H1 (cell line): ENCODE results near the gene CRYGN. TPM values are rescaled to one million over a fixed set of nuclear protein-coding genes. Genes with fewer than 3 reads are reported as not detected.

Experiments
- CTCF ChIA-PET: fragments of 300-600 bp; sonication (Branson Sonifier 250); formaldehyde crosslinking; loops from one replicate; lab custom pipeline; 2021; ENCODE audit not compliant: partially characterized antibody; lab: Charles Lee
- POLR2A ChIA-PET: fragments of 300-600 bp; sonication (Branson Sonifier 250); formaldehyde crosslinking; loops from one replicate; lab custom pipeline; 2021; ENCODE audit warnings: inconsistent platforms; ENCODE audit not compliant: partially characterized antibody; lab: Charles Lee
- DNase-seq, 2 experiments: peaks; one replicate each; pipeline versions ENCODE4 v3.0.0 to v3.0.0-alpha.2; 2010 to 2022; ENCODE audit warnings: low spot score in 2 of 2, low read depth in 1 of 2, mixed read lengths in 1 of 2
- FAIRE-seq: peaks from 2 replicates; lab custom pipeline; 2011; peaks lifted over from hg19 to GRCh38; lab: Jason Lieb, UNC
- H2AFZ ChIP-seq: 2 replicates; pipeline ENCODE4 v1.8.1; 2012; ENCODE audit warnings: low read length, inconsistent platforms
- H2AK5ac ChIP-seq: 2 replicates; pipeline ENCODE4 v1.6.1; 2013; ENCODE audit warnings: low read depth, low read length
- H2BK120ac ChIP-seq: replicated peaks from 2 replicates; pipeline ENCODE3; 2013; ENCODE audit warnings: low read depth, low read length, inconsistent platforms
- H2BK12ac ChIP-seq: 2 replicates; pipeline ENCODE4 v1.6.1; 2013; ENCODE audit warnings: low read depth, low read length
- H2BK15ac ChIP-seq: 2 replicates; pipeline ENCODE4 v1.6.1; 2013; ENCODE audit warnings: low read length
- H2BK20ac ChIP-seq: 2 replicates; pipeline ENCODE4 v1.6.1; 2013; ENCODE audit warnings: low read length
- H2BK5ac ChIP-seq: 2 replicates; pipeline ENCODE4 v1.6.1; 2013; ENCODE audit warnings: low read depth, low read length
- H3K14ac ChIP-seq: 2 replicates; pipeline ENCODE4 v1.6.1; 2013; ENCODE audit warnings: inconsistent platforms; ENCODE audit not compliant: insufficient read length
- H3K18ac ChIP-seq: 2 replicates; pipeline ENCODE4 v1.6.1; 2013; ENCODE audit warnings: low read length; ENCODE audit errors: extremely low read depth
- H3K23ac ChIP-seq: 2 replicates; pipeline ENCODE4 v1.6.1; 2013; ENCODE audit warnings: inconsistent platforms; ENCODE audit not compliant: insufficient read length
- H3K23me2 ChIP-seq: 2 replicates; pipeline ENCODE4 v1.6.1; 2013; ENCODE audit warnings: low read depth, low read length
- H3K27ac ChIP-seq: 2 replicates; pipeline ENCODE4 v1.6.1; 2011; ENCODE audit warnings: low read depth, low read length, inconsistent platforms
- H3K27me3 ChIP-seq, 4 experiments: replicated peaks in 1 of 4; 1 replicate in 1 of 4; 2 replicates in 3 of 4; pipeline versions ENCODE4 v1.6.1 to v1.8.1; 2011 to 2013; ENCODE audit warnings: low read length in 3 of 4, mild to moderate bottlenecking in 3 of 4, inconsistent platforms in 2 of 4, mixed read lengths in 2 of 4, moderate library complexity in 1 of 4; ENCODE audit not compliant: control insufficient read depth in 3 of 4, insufficient read depth in 3 of 4; ENCODE audit errors: extremely low read depth in 1 of 4
- H3K36me3 ChIP-seq, 4 experiments: 2 replicates each; pipeline versions ENCODE4 v1.6.1 to v1.8.1; 2011 to 2013; ENCODE audit warnings: mild to moderate bottlenecking in 4 of 4, low read length in 3 of 4, moderate library complexity in 2 of 4, control low read depth in 1 of 4, inconsistent platforms in 1 of 4; ENCODE audit not compliant: insufficient read depth in 4 of 4, control insufficient read depth in 2 of 4
- H3K4ac ChIP-seq: replicated peaks from 2 replicates; pipeline ENCODE3; 2013; ENCODE audit warnings: low read length, low read depth, mixed read lengths, inconsistent platforms; ENCODE audit not compliant: insufficient read length
- H3K4me1 ChIP-seq, 4 experiments: replicated peaks in 1 of 4; 1 replicate in 1 of 4; 2 replicates in 3 of 4; pipeline versions ENCODE4 v1.6.1 to v1.8.1; 2011 to 2013; ENCODE audit warnings: low read length in 3 of 4, inconsistent platforms in 2 of 4, mixed read lengths in 1 of 4; ENCODE audit not compliant: insufficient read depth in 4 of 4, control insufficient read depth in 3 of 4
- H3K4me2 ChIP-seq, 2 experiments: 2 replicates each; pipeline versions ENCODE4 v1.6.1 to v1.8.1; 2011 to 2013; ENCODE audit warnings: low read depth in 2 of 2, low read length in 2 of 2, control low read depth in 1 of 2, inconsistent platforms in 1 of 2, mild to moderate bottlenecking in 1 of 2; ENCODE audit not compliant: insufficient read depth in 1 of 2
- H3K4me3 ChIP-seq, 4 experiments: fragments of 200-600, 300-600 bp in 1 of 4; sonication (generic), shearing (Covaris generic), sonication (Bioruptor Twin) in 1 of 4; 2 replicates each; pipeline versions ENCODE4 v1.5.1 to v1.8.1; 2011 to 2016; ENCODE audit warnings: low read length in 4 of 4, low read depth in 3 of 4, control low read depth in 2 of 4, inconsistent platforms in 2 of 4, mild to moderate bottlenecking in 2 of 4, mixed read lengths in 1 of 4, moderate library complexity in 1 of 4; ENCODE audit not compliant: insufficient read depth in 2 of 4; ENCODE audit errors: extremely low read depth in 1 of 4
- H3K56ac ChIP-seq: replicated peaks from 2 replicates; pipeline ENCODE3; 2013; ENCODE audit warnings: low read depth, mild to moderate bottlenecking, mixed read lengths, low read length, inconsistent platforms; ENCODE audit not compliant: insufficient read length
- H3K79me1 ChIP-seq: 2 replicates; pipeline ENCODE4 v1.6.1; 2013; ENCODE audit warnings: low read depth, low read length, control low read depth
- H3K79me2 ChIP-seq, 2 experiments: 2 replicates each; pipeline versions ENCODE4 v1.6.1 to v1.8.1; 2012 to 2013; ENCODE audit warnings: low read length in 2 of 2, mild to moderate bottlenecking in 2 of 2, inconsistent platforms in 1 of 2; ENCODE audit not compliant: insufficient read depth in 2 of 2, control insufficient read depth in 1 of 2
- H3K9ac ChIP-seq, 4 experiments: replicated peaks in 1 of 4; 1 replicate in 1 of 4; 2 replicates in 3 of 4; pipeline versions ENCODE4 v1.6.1 to v1.8.1; 2011 to 2013; ENCODE audit warnings: low read depth in 3 of 4, low read length in 3 of 4, control low read depth in 2 of 4, mild to moderate bottlenecking in 2 of 4, moderate library complexity in 2 of 4, inconsistent platforms in 1 of 4; ENCODE audit errors: extremely low read depth in 1 of 4
- H3K9me3 ChIP-seq, 2 experiments: 2 replicates each; pipeline versions ENCODE4 v1.6.1 to v1.8.1; 2012 to 2013; ENCODE audit warnings: mild to moderate bottlenecking in 2 of 2, moderate library complexity in 2 of 2, control low read depth in 1 of 2, inconsistent platforms in 1 of 2, low read depth in 1 of 2, low read length in 1 of 2, mixed read lengths in 1 of 2; ENCODE audit not compliant: insufficient read depth in 2 of 2
- H4K20me1 ChIP-seq, 2 experiments: replicated peaks in 1 of 2; 2 replicates each; pipeline versions ENCODE3 to v1.8.1; 2011 to 2013; ENCODE audit warnings: inconsistent platforms in 2 of 2, low read length in 2 of 2, mild to moderate bottlenecking in 1 of 2; ENCODE audit not compliant: insufficient read depth in 2 of 2, control insufficient read depth in 1 of 2
- H4K5ac ChIP-seq: 2 replicates; pipeline ENCODE4 v1.6.1; 2013; ENCODE audit warnings: low read length, low read depth, mixed read lengths, inconsistent platforms; ENCODE audit not compliant: insufficient read length
- H4K8ac ChIP-seq: 2 replicates; pipeline ENCODE4 v1.8.0; 2013; ENCODE audit warnings: mild to moderate bottlenecking, moderate library complexity, low read length, inconsistent platforms; ENCODE audit not compliant: insufficient read depth; ENCODE audit errors: extremely low read depth
- H4K91ac ChIP-seq: replicated peaks from 2 replicates; pipeline ENCODE3; 2013; ENCODE audit warnings: low read length, mixed read lengths, inconsistent platforms; ENCODE audit not compliant: insufficient read length
- ASH2L ChIP-seq: fragments of 200-600, 300-600 bp; sonication (generic); IDR thresholded peaks from one replicate; pipeline ENCODE4 v1.7.1; 2017; ENCODE audit warnings: low read length
- BRCA1 ChIP-seq: IDR thresholded peaks from 2 replicates; pipeline ENCODE4 v1.6.1; 2012; ENCODE audit warnings: low read depth, low read length, improper control_type of control experiment
- CTCF ChIP-seq, 3 experiments: IDR thresholded peaks; 1 replicate in 2 of 3; 2 replicates in 1 of 3; pipeline versions ENCODE4 v1.5.1 to v1.6.1; 2011; ENCODE audit warnings: low read length in 3 of 3, mild to moderate bottlenecking in 3 of 3, inconsistent platforms in 2 of 3, low read depth in 1 of 3, moderate library complexity in 1 of 3; ENCODE audit not compliant: insufficient read depth in 1 of 3; ENCODE audit errors: control extremely low read depth in 1 of 3
- EGR1 ChIP-seq: IDR thresholded peaks from 2 replicates; pipeline ENCODE4 v1.6.1; 2011; ENCODE audit warnings: low read depth, low read length, borderline replicate concordance
- PHF8 ChIP-seq: fragments of 200-600 bp; sonication (generic); conservative IDR thresholded peaks from 2 replicates; pipeline ENCODE4 v1.7.1; 2012; ENCODE audit warnings: low read depth, mild to moderate bottlenecking, inconsistent platforms, low read length, moderate library complexity
- SAP30 ChIP-seq: fragments of 300-600 bp; sonication (generic); IDR thresholded peaks from 2 replicates; pipeline ENCODE4 v1.7.1; 2012; ENCODE audit warnings: low read length, moderate library complexity, mild to moderate bottlenecking, inconsistent platforms; ENCODE audit not compliant: insufficient read depth, insufficient replicate concordance
- WGBS, 2 experiments: shearing (Covaris generic) in 1 of 2; methylation state at CpG; one replicate each; pipeline versions ENCODE4 v1.1.6 to v1.1.7; 2013 to 2015; ENCODE audit warnings: low lambda C conversion rate in 2 of 2, mixed read lengths in 2 of 2, inconsistent platforms in 1 of 2, low coverage in 1 of 2, missing lambda C conversion rate in 1 of 2; ENCODE audit not compliant: insufficient replicate concordance in 2 of 2, insufficient coverage in 1 of 2, insufficient read length in 1 of 2; ENCODE audit errors: extremely low coverage in 1 of 2, missing lambda C conversion rate in 1 of 2; 5-methylcytosine and 5-hydroxymethylcytosine counted together
- polyA plus RNA-seq, 7 experiments: library from polyadenylated mRNA; depleted of rRNA in 3 of 7; stranded (reverse) in 5 of 7; unstranded in 2 of 7; fragments of >200 nt in 5 of 7; fragments of 200-250 nt in 2 of 7; gene quantifications; 1 replicate in 5 of 7; 2 replicates in 1 of 7; 4 replicates in 1 of 7; pipeline versions ENCODE4 v1.2.1 to v1.2.3, GENCODE V29; 2011 to 2013; ENCODE audit warnings: missing spikeins in 2 of 7, mixed read lengths in 2 of 7
- total RNA-seq: library from RNA; stranded (reverse); fragmentation: NEBNext Ultra II Directional; extraction: Animal tissue kit (Norgen Biotek cat#: 25700); gene quantifications from 2 replicates; pipeline ENCODE4 v1.2.1, GENCODE V29; 2021

Gene CRYGN
- total and polyA plus RNA-seq, 2 of the 8 experiments (the other 6 are each of a cell fraction or from before 2014, with no cell fraction given) = 0.98 to 1.6 TPM

DNA sequence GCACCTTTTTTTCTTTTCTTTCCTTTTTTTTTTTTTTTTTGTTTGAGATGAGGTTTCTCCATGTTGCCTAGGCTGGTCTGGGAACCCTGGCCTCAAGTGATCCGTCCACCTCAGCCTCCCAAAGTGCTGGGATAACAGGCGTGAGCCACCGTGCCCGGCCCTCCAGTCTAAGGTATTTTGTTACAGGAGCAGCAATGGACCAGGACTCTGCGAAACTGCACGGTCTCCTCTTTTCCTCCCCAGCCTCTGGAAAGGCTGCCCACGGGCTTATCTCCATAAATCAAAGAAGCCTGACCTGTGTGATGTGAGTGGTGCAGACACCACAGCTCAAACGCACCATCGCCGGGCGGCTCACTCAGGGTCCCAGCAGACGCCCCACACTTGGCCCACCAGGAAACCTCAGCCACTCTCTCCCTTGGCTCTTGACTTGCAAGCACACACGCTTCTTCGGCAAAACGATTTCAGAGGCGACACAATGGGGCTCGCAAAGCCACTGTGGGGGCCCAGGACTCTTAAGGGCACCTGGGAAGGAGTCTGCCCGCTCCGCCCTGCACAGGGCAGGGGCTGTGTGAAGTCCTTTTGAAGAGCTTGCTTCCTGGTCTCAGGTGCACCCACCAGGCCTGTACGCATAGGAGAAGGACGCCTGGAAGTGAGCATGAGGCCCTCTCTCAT is 50.7 kb downstream of the CRYGN start:
- no peak overlapping the region for H2AK5ac ChIP-seq

More for the DNA sequence above, 50.7 kb downstream of the CRYGN start:
- DNase-seq (no peak), FAIRE-seq (no peak)
- no peak overlapping the region for H3K14ac ChIP-seq
- no peak overlapping the region for H3K9ac ChIP-seq
- H2AFZ ChIP-seq = no peak overlapping the region
- no peak overlapping the region for H3K4me2 ChIP-seq
- H3K9me3 ChIP-seq = no peaks in the 10 kb centered on the region
- ChIA-PET CTCF (interaction anchor here (0.6 to 1.6 kb wide), 3 partner anchors 21 to 80 kb away, joined by 3 to 10 read pairs (median 3); no protein-coding TSS in a partner anchor), POLR2A (no interaction called here)
- no peak overlapping the region for H2BK15ac ChIP-seq
- no peak for TF ChIP-seq EGR1
- no peak for TF ChIP-seq CTCF (IDR thresholded peaks at IDR 0.05; ENCODE audit: control extremely low read depth in 1 of 3, insufficient read depth in 1 of 3, low read depth in 1 of 3, low read length in 3 of 3)
- TF ChIP-seq BRCA1 = no peak
- no peak for TF ChIP-seq SAP30
- no peak for TF ChIP-seq ASH2L
- no peak for TF ChIP-seq PHF8
- H4K91ac ChIP-seq = no peak overlapping the region
- WGBS, 2 experiments = 88% methylated on average over 21 of the region's 21 CpGs; no CpG with 5 or more reads in 1 of the 2 experiments
- no peak overlapping the region for H3K27ac ChIP-seq
- H2BK20ac ChIP-seq = no peak overlapping the region
- H3K27me3 ChIP-seq = peaks cover 0 to 4% (median 1%) of the 10 kb centered on the region in 4 experiments; a peak in 1 of 7 replicates
- no peaks in the 10 kb centered on the region for H3K23me2 ChIP-seq
- H4K20me1 ChIP-seq = no peaks in the 10 kb centered on the region
- H3K4me3 ChIP-seq = no peak overlapping the region; a peak in 1 of 8 replicates
- H3K56ac ChIP-seq = no peak overlapping the region
- H3K79me1 ChIP-seq = no peaks in the 10 kb centered on the region
- H2BK120ac ChIP-seq = no peak overlapping the region
- no peak overlapping the region for H2BK12ac ChIP-seq
- H3K4ac ChIP-seq = no peak overlapping the region
- H3K23ac ChIP-seq = no peak overlapping the region
- H4K8ac ChIP-seq = no peak overlapping the region
- H4K5ac ChIP-seq = no peak overlapping the region
- H3K36me3 ChIP-seq = no peaks in the 10 kb centered on the region
- peaks cover 0 to 2% (median 0%) of the 10 kb centered on the region in 4 experiments; a peak in 3 of 7 replicates for H3K4me1 ChIP-seq
- no peaks in the 10 kb centered on the region for H3K79me2 ChIP-seq
- H3K18ac ChIP-seq = no peak overlapping the region
- no peak overlapping the region for H2BK5ac ChIP-seq
